NCI-H1048 (cell line): ENCODE measurements around the gene MRPL18.
"Not testable (repeated sequence)": the region's sequence is repeated elsewhere in the genome, so short reads cannot be mapped to it uniquely, and the experiment has no call there.

Experiments used
- DNase-seq: peaks from one replicate; lab custom pipeline; 2025; lab: John Stamatoyannopoulos, UW

Gene MRPL18

GRCh38 chr6:159790149-159790955 lies at the start of gene MRPL18:
TSS of gene MRPL18 (plus strand) at chr6:159790467. CDS start at chr6:159790588, 121 bp downstream.
- DNase-seq = peak; percentile 91

GRCh38 chr6:159742165-159742564 lies 48.1 kb upstream of the MRPL18 start:
- DNase-seq = no peak

- DNase-seq = no peak
Observed at GRCh38 chr6:159745081-159745480, 45.2 kb upstream of the MRPL18 start.

- no peak for DNase-seq
Observed at GRCh38 chr6:159746759-159747158, 43.5 kb upstream of the MRPL18 start.

GRCh38 chr6:159748127-159748526 lies 42.1 kb upstream of the MRPL18 start:
- not testable (repeated sequence) for DNase-seq

- DNase-seq = no peak
Observed at GRCh38 chr6:159751448-159751847, 38.8 kb upstream of the MRPL18 start.

- DNase-seq = no peak
Observed at GRCh38 chr6:159753081-159753872, 37.0 kb upstream of the MRPL18 start.

GRCh38 chr6:159754401-159754800 lies 35.9 kb upstream of the MRPL18 start:
- DNase-seq = no peak

GRCh38 chr6:159754959-159755914 lies 35.0 kb upstream of the MRPL18 start:
- DNase-seq = no peak

- DNase-seq = no peak
Observed at GRCh38 chr6:159756508-159756907, 33.8 kb upstream of the MRPL18 start.

GRCh38 chr6:159758031-159759001 lies 32.0 kb upstream of the MRPL18 start:
- no peak for DNase-seq

GRCh38 chr6:159759645-159760044 lies 30.6 kb upstream of the MRPL18 start:
- DNase-seq = no peak

GRCh38 chr6:159760602-159761057 lies 29.6 kb upstream of the MRPL18 start:
- no peak for DNase-seq

- DNase-seq = no peak
Observed at GRCh38 chr6:159761129-159761872, 29.0 kb upstream of the MRPL18 start.

- DNase-seq = peak; percentile 76
Observed at GRCh38 chr6:159761873-159762680, 28.2 kb upstream of the MRPL18 start, which contains the start of gene ACAT2. TSS of gene ACAT2 (plus strand) at chr6:159762045. CDS start at chr6:159762088, 43 bp downstream.

- no peak for DNase-seq
Observed at GRCh38 chr6:159762681-159763293, 27.5 kb upstream of the MRPL18 start.

- no peak for DNase-seq
Observed at GRCh38 chr6:159766906-159767305, 23.4 kb upstream of the MRPL18 start.

- no peak for DNase-seq
Observed at GRCh38 chr6:159769470-159769869, 20.8 kb upstream of the MRPL18 start.
